H1 (cell line): ENCODE data around the gene ATP11A. TPM values are rescaled to one million over a fixed set of nuclear protein-coding genes. Genes with fewer than 3 reads are reported as not detected.
A peak's percentile ranks its signal among the peaks of the same experiment; 100 is the strongest.

ENCODE experiments used
- CTCF ChIA-PET: fragments of 300-600 bp; sonication (Branson Sonifier 250); formaldehyde crosslinking; loops from one replicate; lab custom pipeline; 2021; ENCODE audit not compliant: partially characterized antibody; lab: Charles Lee
- POLR2A ChIA-PET: fragments of 300-600 bp; sonication (Branson Sonifier 250); formaldehyde crosslinking; loops from one replicate; lab custom pipeline; 2021; ENCODE audit warnings: inconsistent platforms; ENCODE audit not compliant: partially characterized antibody; lab: Charles Lee
- DNase-seq, 2 experiments: peaks; one replicate each; pipeline versions ENCODE4 v3.0.0 to v3.0.0-alpha.2; 2010 to 2022; ENCODE audit warnings: low spot score in 2 of 2, low read depth in 1 of 2, mixed read lengths in 1 of 2
- FAIRE-seq: peaks from 2 replicates; lab custom pipeline; 2011; peaks lifted over from hg19 to GRCh38; lab: Jason Lieb, UNC
- H2AFZ ChIP-seq: 2 replicates; pipeline ENCODE4 v1.8.1; 2012; ENCODE audit warnings: low read length, inconsistent platforms
- H2AK5ac ChIP-seq: 2 replicates; pipeline ENCODE4 v1.6.1; 2013; ENCODE audit warnings: low read depth, low read length
- H2BK120ac ChIP-seq: replicated peaks from 2 replicates; pipeline ENCODE3; 2013; ENCODE audit warnings: low read depth, low read length, inconsistent platforms
- H2BK12ac ChIP-seq: 2 replicates; pipeline ENCODE4 v1.6.1; 2013; ENCODE audit warnings: low read depth, low read length
- H2BK15ac ChIP-seq: 2 replicates; pipeline ENCODE4 v1.6.1; 2013; ENCODE audit warnings: low read length
- H2BK20ac ChIP-seq: 2 replicates; pipeline ENCODE4 v1.6.1; 2013; ENCODE audit warnings: low read length
- H2BK5ac ChIP-seq: 2 replicates; pipeline ENCODE4 v1.6.1; 2013; ENCODE audit warnings: low read depth, low read length
- H3K14ac ChIP-seq: 2 replicates; pipeline ENCODE4 v1.6.1; 2013; ENCODE audit warnings: inconsistent platforms; ENCODE audit not compliant: insufficient read length
- H3K18ac ChIP-seq: 2 replicates; pipeline ENCODE4 v1.6.1; 2013; ENCODE audit warnings: low read length; ENCODE audit errors: extremely low read depth
- H3K23ac ChIP-seq: 2 replicates; pipeline ENCODE4 v1.6.1; 2013; ENCODE audit warnings: inconsistent platforms; ENCODE audit not compliant: insufficient read length
- H3K23me2 ChIP-seq: 2 replicates; pipeline ENCODE4 v1.6.1; 2013; ENCODE audit warnings: low read depth, low read length
- H3K27ac ChIP-seq: 2 replicates; pipeline ENCODE4 v1.6.1; 2011; ENCODE audit warnings: low read depth, low read length, inconsistent platforms
- H3K27me3 ChIP-seq, 4 experiments: replicated peaks in 1 of 4; 1 replicate in 1 of 4; 2 replicates in 3 of 4; pipeline versions ENCODE4 v1.6.1 to v1.8.1; 2011 to 2013; ENCODE audit warnings: low read length in 3 of 4, mild to moderate bottlenecking in 3 of 4, inconsistent platforms in 2 of 4, mixed read lengths in 2 of 4, moderate library complexity in 1 of 4; ENCODE audit not compliant: control insufficient read depth in 3 of 4, insufficient read depth in 3 of 4; ENCODE audit errors: extremely low read depth in 1 of 4
- H3K36me3 ChIP-seq, 4 experiments: 2 replicates each; pipeline versions ENCODE4 v1.6.1 to v1.8.1; 2011 to 2013; ENCODE audit warnings: mild to moderate bottlenecking in 4 of 4, low read length in 3 of 4, moderate library complexity in 2 of 4, control low read depth in 1 of 4, inconsistent platforms in 1 of 4; ENCODE audit not compliant: insufficient read depth in 4 of 4, control insufficient read depth in 2 of 4
- H3K4ac ChIP-seq: replicated peaks from 2 replicates; pipeline ENCODE3; 2013; ENCODE audit warnings: low read length, low read depth, mixed read lengths, inconsistent platforms; ENCODE audit not compliant: insufficient read length
- H3K4me1 ChIP-seq, 4 experiments: replicated peaks in 1 of 4; 1 replicate in 1 of 4; 2 replicates in 3 of 4; pipeline versions ENCODE4 v1.6.1 to v1.8.1; 2011 to 2013; ENCODE audit warnings: low read length in 3 of 4, inconsistent platforms in 2 of 4, mixed read lengths in 1 of 4; ENCODE audit not compliant: insufficient read depth in 4 of 4, control insufficient read depth in 3 of 4
- H3K4me2 ChIP-seq, 2 experiments: 2 replicates each; pipeline versions ENCODE4 v1.6.1 to v1.8.1; 2011 to 2013; ENCODE audit warnings: low read depth in 2 of 2, low read length in 2 of 2, control low read depth in 1 of 2, inconsistent platforms in 1 of 2, mild to moderate bottlenecking in 1 of 2; ENCODE audit not compliant: insufficient read depth in 1 of 2
- H3K4me3 ChIP-seq, 4 experiments: fragments of 200-600, 300-600 bp in 1 of 4; sonication (generic), shearing (Covaris generic), sonication (Bioruptor Twin) in 1 of 4; 2 replicates each; pipeline versions ENCODE4 v1.5.1 to v1.8.1; 2011 to 2016; ENCODE audit warnings: low read length in 4 of 4, low read depth in 3 of 4, control low read depth in 2 of 4, inconsistent platforms in 2 of 4, mild to moderate bottlenecking in 2 of 4, mixed read lengths in 1 of 4, moderate library complexity in 1 of 4; ENCODE audit not compliant: insufficient read depth in 2 of 4; ENCODE audit errors: extremely low read depth in 1 of 4
- H3K56ac ChIP-seq: replicated peaks from 2 replicates; pipeline ENCODE3; 2013; ENCODE audit warnings: low read depth, mild to moderate bottlenecking, mixed read lengths, low read length, inconsistent platforms; ENCODE audit not compliant: insufficient read length
- H3K79me1 ChIP-seq: 2 replicates; pipeline ENCODE4 v1.6.1; 2013; ENCODE audit warnings: low read depth, low read length, control low read depth
- H3K79me2 ChIP-seq, 2 experiments: 2 replicates each; pipeline versions ENCODE4 v1.6.1 to v1.8.1; 2012 to 2013; ENCODE audit warnings: low read length in 2 of 2, mild to moderate bottlenecking in 2 of 2, inconsistent platforms in 1 of 2; ENCODE audit not compliant: insufficient read depth in 2 of 2, control insufficient read depth in 1 of 2
- H3K9ac ChIP-seq, 4 experiments: replicated peaks in 1 of 4; 1 replicate in 1 of 4; 2 replicates in 3 of 4; pipeline versions ENCODE4 v1.6.1 to v1.8.1; 2011 to 2013; ENCODE audit warnings: low read depth in 3 of 4, low read length in 3 of 4, control low read depth in 2 of 4, mild to moderate bottlenecking in 2 of 4, moderate library complexity in 2 of 4, inconsistent platforms in 1 of 4; ENCODE audit errors: extremely low read depth in 1 of 4
- H3K9me3 ChIP-seq, 2 experiments: 2 replicates each; pipeline versions ENCODE4 v1.6.1 to v1.8.1; 2012 to 2013; ENCODE audit warnings: mild to moderate bottlenecking in 2 of 2, moderate library complexity in 2 of 2, control low read depth in 1 of 2, inconsistent platforms in 1 of 2, low read depth in 1 of 2, low read length in 1 of 2, mixed read lengths in 1 of 2; ENCODE audit not compliant: insufficient read depth in 2 of 2
- H4K20me1 ChIP-seq, 2 experiments: replicated peaks in 1 of 2; 2 replicates each; pipeline versions ENCODE3 to v1.8.1; 2011 to 2013; ENCODE audit warnings: inconsistent platforms in 2 of 2, low read length in 2 of 2, mild to moderate bottlenecking in 1 of 2; ENCODE audit not compliant: insufficient read depth in 2 of 2, control insufficient read depth in 1 of 2
- H4K5ac ChIP-seq: 2 replicates; pipeline ENCODE4 v1.6.1; 2013; ENCODE audit warnings: low read length, low read depth, mixed read lengths, inconsistent platforms; ENCODE audit not compliant: insufficient read length
- H4K8ac ChIP-seq: 2 replicates; pipeline ENCODE4 v1.8.0; 2013; ENCODE audit warnings: mild to moderate bottlenecking, moderate library complexity, low read length, inconsistent platforms; ENCODE audit not compliant: insufficient read depth; ENCODE audit errors: extremely low read depth
- H4K91ac ChIP-seq: replicated peaks from 2 replicates; pipeline ENCODE3; 2013; ENCODE audit warnings: low read length, mixed read lengths, inconsistent platforms; ENCODE audit not compliant: insufficient read length
- ASH2L ChIP-seq: fragments of 200-600, 300-600 bp; sonication (generic); IDR thresholded peaks from one replicate; pipeline ENCODE4 v1.7.1; 2017; ENCODE audit warnings: low read length
- FOSL1 ChIP-seq: IDR thresholded peaks from 2 replicates; pipeline ENCODE4 v1.6.1; 2011; ENCODE audit warnings: mild to moderate bottlenecking, low read depth, low read length, moderate library complexity; ENCODE audit not compliant: insufficient read depth
- GTF2F1 ChIP-seq: IDR thresholded peaks from 2 replicates; pipeline ENCODE4 v1.6.1; 2012; ENCODE audit warnings: low read depth, low read length, improper control_type of control experiment, borderline replicate concordance
- JUN ChIP-seq: IDR thresholded peaks from 2 replicates; pipeline ENCODE4 v1.6.1; 2011; ENCODE audit warnings: low read depth, mild to moderate bottlenecking, improper control_type of control experiment, low read length
- JUND ChIP-seq: IDR thresholded peaks from 2 replicates; pipeline ENCODE4 v1.6.1; 2011; ENCODE audit warnings: mild to moderate bottlenecking, improper control_type of control experiment, low read length
- NANOG ChIP-seq: IDR thresholded peaks from 2 replicates; pipeline ENCODE4 v1.6.1; 2011; ENCODE audit warnings: low read length, low read depth, mild to moderate bottlenecking, inconsistent platforms; ENCODE audit not compliant: insufficient read depth, poor library complexity, severe bottlenecking
- NRF1 ChIP-seq: IDR thresholded peaks from 2 replicates; pipeline ENCODE4 v1.6.1; 2011; ENCODE audit warnings: mild to moderate bottlenecking, low read depth, low read length, improper control_type of control experiment
- POU5F1 ChIP-seq: IDR thresholded peaks from 2 replicates; pipeline ENCODE4 v1.6.1; 2011; ENCODE audit warnings: low read depth, mild to moderate bottlenecking, low read length, moderate library complexity
- RXRA ChIP-seq: IDR thresholded peaks from 2 replicates; pipeline ENCODE4 v1.6.1; 2011; ENCODE audit warnings: low read depth, mild to moderate bottlenecking, low read length, moderate library complexity; ENCODE audit not compliant: insufficient read depth
- SAP30 ChIP-seq: fragments of 300-600 bp; sonication (generic); IDR thresholded peaks from 2 replicates; pipeline ENCODE4 v1.7.1; 2012; ENCODE audit warnings: low read length, moderate library complexity, mild to moderate bottlenecking, inconsistent platforms; ENCODE audit not compliant: insufficient read depth, insufficient replicate concordance
- SIRT6 ChIP-seq: IDR thresholded peaks from one replicate; pipeline ENCODE4 v1.7.1; 2012; ENCODE audit warnings: low read length, inconsistent platforms
- TBP ChIP-seq: IDR thresholded peaks from 2 replicates; pipeline ENCODE4 v1.6.1; 2011; ENCODE audit warnings: low read depth, low read length, improper control_type of control experiment
- WGBS, 2 experiments: shearing (Covaris generic) in 1 of 2; methylation state at CpG; one replicate each; pipeline versions ENCODE4 v1.1.6 to v1.1.7; 2013 to 2015; ENCODE audit warnings: low lambda C conversion rate in 2 of 2, mixed read lengths in 2 of 2, inconsistent platforms in 1 of 2, low coverage in 1 of 2, missing lambda C conversion rate in 1 of 2; ENCODE audit not compliant: insufficient replicate concordance in 2 of 2, insufficient coverage in 1 of 2, insufficient read length in 1 of 2; ENCODE audit errors: extremely low coverage in 1 of 2, missing lambda C conversion rate in 1 of 2; 5-methylcytosine and 5-hydroxymethylcytosine counted together
- polyA plus RNA-seq, 7 experiments: library from polyadenylated mRNA; depleted of rRNA in 3 of 7; stranded (reverse) in 5 of 7; unstranded in 2 of 7; fragments of >200 nt in 5 of 7; fragments of 200-250 nt in 2 of 7; gene quantifications; 1 replicate in 5 of 7; 2 replicates in 1 of 7; 4 replicates in 1 of 7; pipeline versions ENCODE4 v1.2.1 to v1.2.3, GENCODE V29; 2011 to 2013; ENCODE audit warnings: missing spikeins in 2 of 7, mixed read lengths in 2 of 7
- total RNA-seq: library from RNA; stranded (reverse); fragmentation: NEBNext Ultra II Directional; extraction: Animal tissue kit (Norgen Biotek cat#: 25700); gene quantifications from 2 replicates; pipeline ENCODE4 v1.2.1, GENCODE V29; 2021
- TF ChIP-seq, protein P1 (sequence below): IDR thresholded peaks from 2 replicates; pipeline ENCODE4 v1.6.1; 2011; ENCODE audit warnings: low read length, improper control_type of control experiment

ATP11A gene
- total and polyA plus RNA-seq, 2 of the 8 experiments (the other 6 are each of a cell fraction or from before 2014, with no cell fraction given) = 28.8 to 72.9 TPM

DNA sequence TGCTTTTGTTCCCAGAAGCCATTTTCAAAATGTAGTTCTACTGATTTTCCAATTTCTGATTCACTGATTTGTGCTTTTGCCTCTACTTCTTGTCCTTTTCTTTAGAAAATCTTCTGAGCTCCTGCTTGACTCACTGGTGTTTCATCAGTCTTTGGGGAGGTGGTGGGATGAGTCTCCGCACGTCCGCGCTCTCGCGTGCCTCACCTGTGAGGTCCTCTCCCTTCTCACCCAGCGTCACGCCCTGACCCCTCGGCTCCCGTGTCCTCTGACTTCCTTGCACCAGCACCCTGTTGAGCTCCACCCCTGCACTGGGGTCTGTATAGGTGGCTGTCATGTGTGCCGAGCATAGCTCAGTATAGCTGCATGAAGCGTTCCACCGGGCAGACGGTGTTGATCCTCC lies 226.5 kb downstream of the ATP11A start:
- Histone ChIP-seq H2AK5ac (no peak overlapping the region), H2BK5ac (0 out of 2 replicates have a peak overlapping the region, but pooled peaks have one; percentile 37), H3K36me3 (no peaks in the 10 kb centered on the region; a peak in 1 of 8 replicates), H3K4me3 (no peak overlapping the region), H2AFZ (no peak overlapping the region), H3K27me3 (no peaks in the 10 kb centered on the region), H3K23ac (no peak overlapping the region), H4K8ac (no peak overlapping the region; the same call in 1 of the 2 replicates), H3K9ac (no peak overlapping the region), H3K79me2 (no peaks in the 10 kb centered on the region; a peak in 1 of 4 replicates), H3K4ac (no peak overlapping the region), H3K23me2 (peaks cover 6% of the 10 kb centered on the region; the same call in 1 of the 2 replicates), H2BK120ac (no peak overlapping the region), H4K5ac (no peak overlapping the region), H3K14ac (no peak overlapping the region), H3K4me2 (no peak overlapping the region), H4K91ac (no peak overlapping the region), H3K79me1 (peaks cover 7% of the 10 kb centered on the region), H2BK15ac (no peak overlapping the region), H4K20me1 (peaks cover 0 to 9% of the 10 kb centered on the region in 2 experiments), H3K9me3 (no peaks in the 10 kb centered on the region), H2BK20ac (no peak overlapping the region), H3K56ac (no peak overlapping the region), H3K18ac (no peak overlapping the region), H3K27ac (no peak overlapping the region), H3K4me1 (peaks cover 0 to 4% (median 2%) of the 10 kb centered on the region in 4 experiments; a peak in 6 of 7 replicates), H2BK12ac (no peak overlapping the region)
- FAIRE-seq (no peak), DNase-seq (no peak)
- POLR2A ChIA-PET = interaction anchor here (0.6 to 2.9 kb wide), 4 partner anchors 11 to 32 kb away, joined by 3 to 10 read pairs (median 4); no protein-coding TSS in a partner anchor
- whole genome bisulfite sequencing, 2 experiments = 83% methylated on average over 14 of the region's 14 CpGs; no CpG with 5 or more reads in 1 of the 2 experiments
- CTCF ChIA-PET = interaction anchor here (0.6 to 2.0 kb wide), 7 partner anchors 12 to 50 kb away, joined by 3 to 7 read pairs (median 3); no protein-coding TSS in a partner anchor
- TF ChIP-seq ASH2L (no peak), POU5F1 (no peak), GTF2F1 (no peak), RXRA (no peak), TBP (no peak), SIRT6 (no peak), SAP30 (no peak), JUN (no peak), FOSL1 (no peak), JUND (no peak), NANOG (no peak), NRF1 (no peak)
- TF ChIP-seq, protein P1, sequence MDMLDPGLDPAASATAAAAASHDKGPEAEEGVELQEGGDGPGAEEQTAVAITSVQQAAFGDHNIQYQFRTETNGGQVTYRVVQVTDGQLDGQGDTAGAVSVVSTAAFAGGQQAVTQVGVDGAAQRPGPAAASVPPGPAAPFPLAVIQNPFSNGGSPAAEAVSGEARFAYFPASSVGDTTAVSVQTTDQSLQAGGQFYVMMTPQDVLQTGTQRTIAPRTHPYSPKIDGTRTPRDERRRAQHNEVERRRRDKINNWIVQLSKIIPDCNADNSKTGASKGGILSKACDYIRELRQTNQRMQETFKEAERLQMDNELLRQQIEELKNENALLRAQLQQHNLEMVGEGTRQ = no peak
